ENCODE data around the gene ANKRD55.
A peak's percentile ranks its signal among the peaks of the same experiment; 100 is the strongest.
"Not testable (repeated sequence)": the region's sequence is repeated elsewhere in the genome, so short reads cannot be mapped to it uniquely, and the experiment has no call there.

The ANKRD55 gene

GRCh38 chr5:56166671-56167385 is 66.3 kb downstream of the ANKRD55 start:
- no peak for DNase-seq

DNA sequence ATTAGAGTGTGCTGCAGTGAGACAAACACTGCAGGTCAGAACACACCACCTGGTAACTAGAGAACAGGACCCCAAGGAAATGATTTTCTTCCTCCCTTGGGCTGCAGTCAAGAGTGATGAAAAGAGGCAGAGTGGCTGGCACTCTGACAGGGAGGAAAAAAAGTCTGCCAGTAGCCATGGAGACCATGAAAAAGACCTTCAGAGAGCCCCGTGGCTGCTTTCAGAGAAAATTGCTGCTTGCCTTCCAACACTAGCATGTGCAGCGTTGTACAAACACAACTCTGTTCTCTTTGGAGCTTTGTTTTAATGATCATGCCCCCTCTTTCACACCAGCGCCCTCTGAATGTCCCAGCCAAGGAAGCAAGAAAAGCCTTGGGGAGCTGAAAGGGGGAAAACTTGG is 68.8 kb downstream of the ANKRD55 start:
- no peak for DNase-seq

DNA sequence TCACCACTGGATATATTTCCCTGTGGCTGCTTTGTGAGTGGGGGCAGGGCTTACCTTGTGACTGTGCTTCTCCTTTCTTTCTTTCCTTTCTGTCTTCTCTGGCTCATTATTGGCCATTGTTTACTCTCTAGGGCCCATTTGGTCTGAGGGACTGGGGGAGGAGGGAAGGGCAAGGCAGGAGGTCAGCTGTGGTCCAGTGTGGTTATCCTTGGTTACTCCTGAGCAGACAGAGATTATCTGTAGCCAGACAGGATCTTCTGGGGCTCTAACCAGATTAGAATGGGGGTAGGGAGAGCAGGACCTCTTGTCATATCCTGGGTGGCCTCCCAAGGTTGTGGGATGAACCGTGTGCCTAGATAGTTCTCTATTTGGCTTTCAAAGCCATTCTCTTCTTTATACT is 71.2 kb downstream of the ANKRD55 start:
- no peak for DNase-seq

DNA sequence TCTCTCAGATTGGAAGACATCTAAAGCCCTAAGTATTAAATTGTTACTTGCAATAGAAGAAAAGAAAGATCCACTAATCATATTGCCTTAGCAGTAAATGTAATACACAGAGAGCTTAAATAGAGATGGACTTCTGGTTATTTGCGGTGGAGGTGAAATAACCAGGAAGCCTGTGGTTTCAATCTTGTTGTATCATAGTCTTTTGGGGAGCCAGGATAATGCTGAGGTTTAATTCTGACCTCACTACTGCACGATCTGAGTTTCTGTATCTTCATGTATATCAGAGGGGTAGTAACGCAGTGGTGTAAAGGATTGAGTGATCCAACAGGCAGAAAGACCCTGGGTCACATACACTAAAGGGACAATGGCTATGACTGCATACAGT is 71.7 kb downstream of the ANKRD55 start:
- no peak for DNase-seq

DNA sequence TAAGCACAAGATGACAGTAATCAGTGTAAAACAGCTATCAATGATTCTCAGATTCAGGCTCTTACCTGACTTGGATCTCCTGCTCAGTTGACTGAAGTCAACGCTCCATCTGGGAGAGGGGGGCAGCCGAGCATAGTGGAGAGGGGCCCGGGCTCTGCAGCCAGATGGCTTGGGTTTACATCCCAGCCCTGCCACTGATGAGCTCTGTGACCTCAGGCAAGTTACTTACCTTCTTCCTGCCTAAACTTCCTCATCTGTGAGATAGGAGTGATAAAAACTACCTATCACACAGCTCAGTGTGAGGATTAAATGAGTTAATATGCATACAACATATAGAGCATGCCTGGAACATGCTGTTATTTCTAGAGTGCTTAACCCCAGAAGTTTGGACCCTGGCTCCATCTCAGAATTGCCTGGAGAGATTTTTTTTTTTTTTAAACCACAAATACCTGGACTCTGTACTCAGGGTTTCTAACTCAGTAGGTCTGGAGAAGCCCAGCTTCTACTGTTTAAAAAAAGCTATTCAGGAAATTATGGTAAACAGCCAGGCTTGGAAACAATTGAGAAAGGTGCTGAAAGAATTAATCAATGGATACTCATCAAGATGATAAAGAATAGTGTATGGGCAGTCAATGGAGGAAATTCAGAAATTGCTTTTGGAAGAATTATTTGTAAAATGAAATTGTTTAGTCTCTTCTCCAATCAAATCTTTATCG is 72.2 kb downstream of the ANKRD55 start:
- no peak for DNase-seq

DNA sequence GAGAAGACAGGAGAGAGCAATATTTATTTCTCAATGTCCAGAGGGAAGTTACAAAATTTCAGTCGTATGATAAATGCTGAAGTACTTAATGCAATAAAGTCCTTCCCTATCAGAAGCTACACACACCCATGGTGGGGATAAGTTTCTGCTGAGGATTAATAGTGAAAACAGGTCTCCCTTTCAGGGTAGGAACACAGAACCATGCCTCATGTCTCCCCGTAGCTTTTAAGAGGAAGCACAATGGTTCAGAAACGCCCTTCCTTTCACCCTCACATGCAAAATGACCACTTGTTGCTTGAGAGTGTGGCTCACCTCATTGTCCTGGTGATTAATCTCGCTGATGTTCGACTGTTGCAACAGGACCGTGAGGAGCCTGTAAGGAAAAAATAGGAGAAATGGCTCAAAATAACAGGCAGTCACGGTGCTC is 73.6 kb downstream of the ANKRD55 start:
- no peak for DNase-seq

DNA sequence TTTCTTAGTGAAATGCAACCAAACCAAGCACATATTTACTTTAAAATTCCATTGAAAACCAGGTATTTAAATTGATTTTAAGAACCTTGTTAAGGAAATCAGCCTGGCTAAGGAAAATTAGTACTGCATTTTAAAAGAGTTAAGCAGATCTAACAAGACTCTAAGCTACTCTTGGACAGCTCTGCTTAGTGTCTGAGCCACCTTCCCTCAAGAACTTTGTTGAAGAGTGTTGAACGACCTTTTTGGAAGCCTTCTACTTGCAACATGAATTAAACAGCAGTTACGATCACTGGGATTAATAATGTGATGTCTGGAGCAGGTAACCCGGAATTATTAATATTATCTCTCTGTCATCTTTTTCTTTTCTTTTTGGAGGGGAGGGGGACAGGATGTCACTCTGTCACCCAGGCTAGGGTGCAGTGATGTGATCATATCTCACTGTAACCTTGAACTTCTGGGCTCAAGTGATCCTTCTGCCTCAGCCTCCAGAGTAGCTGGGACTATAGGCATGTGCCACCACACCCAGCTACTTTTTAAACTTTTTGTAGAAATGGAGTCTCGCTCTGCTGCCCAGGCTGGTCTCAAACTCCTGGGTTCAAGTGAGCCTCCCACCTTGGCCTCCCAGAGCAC is 74.7 kb downstream of the ANKRD55 start:
- DNase-seq = no peak

GRCh38 chr5:56157191-56157621 is 75.9 kb downstream of the ANKRD55 start:
- DNase-seq = not testable (repeated sequence)

- DNase-seq = not testable (repeated sequence)
Observed at GRCh38 chr5:56156585-56157190, 76.4 kb downstream of the ANKRD55 start.

DNA sequence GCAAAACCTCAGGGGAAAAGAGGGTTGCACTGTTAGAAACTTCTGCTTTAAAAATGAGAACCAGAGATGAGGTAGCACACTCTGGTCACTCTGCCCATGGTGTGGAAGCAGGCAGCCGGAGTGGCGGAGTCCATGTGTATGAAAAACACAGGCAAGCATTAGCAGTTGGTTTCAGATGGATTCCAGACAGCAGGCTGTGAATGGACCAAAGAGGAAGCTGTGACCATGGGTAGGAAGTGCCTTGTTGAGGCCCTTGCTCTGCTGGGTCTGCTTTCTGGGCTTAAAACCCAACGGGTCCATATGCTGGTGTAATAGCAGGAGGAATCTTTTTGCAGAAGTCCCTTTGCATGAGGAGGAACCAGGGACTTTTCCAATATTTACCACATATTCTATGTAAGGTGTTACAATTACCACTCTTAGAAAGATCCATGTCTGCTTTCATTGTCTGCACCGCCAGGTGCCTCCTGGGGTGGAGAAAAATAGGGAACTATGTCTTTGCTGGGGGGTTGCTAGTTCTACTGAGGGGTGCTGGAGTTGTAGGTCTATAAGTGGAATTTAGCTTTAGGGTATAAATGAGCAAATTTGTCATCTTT is 77.0 kb downstream of the ANKRD55 start:
- no peak for DNase-seq

GRCh38 chr5:56154732-56155484 is 78.2 kb downstream of the ANKRD55 start:
- no peak for DNase-seq

GRCh38 chr5:56152437-56152836 is 80.7 kb downstream of the ANKRD55 start:
- no peak for DNase-seq

DNA sequence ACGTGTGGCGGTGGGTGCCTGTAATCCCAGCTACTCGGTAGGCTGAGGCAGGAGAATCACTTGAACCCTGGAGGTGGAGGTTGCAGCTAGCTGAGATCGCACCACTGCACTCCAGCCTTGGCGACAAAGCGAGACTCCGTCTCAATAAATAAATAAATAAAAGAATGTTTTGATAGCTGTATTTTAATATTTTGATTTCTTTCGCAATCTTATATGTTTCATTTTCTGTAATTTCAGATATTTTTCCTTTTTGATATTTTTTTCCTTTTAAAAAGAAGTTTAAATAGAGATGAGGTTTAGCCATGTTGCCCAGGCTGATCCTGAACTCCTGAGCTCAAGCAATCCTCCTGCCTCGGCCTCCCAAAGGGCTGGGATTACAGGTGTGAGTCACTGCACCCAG is 82.4 kb downstream of the ANKRD55 start:
- DNase-seq = not testable (repeated sequence)

DNA sequence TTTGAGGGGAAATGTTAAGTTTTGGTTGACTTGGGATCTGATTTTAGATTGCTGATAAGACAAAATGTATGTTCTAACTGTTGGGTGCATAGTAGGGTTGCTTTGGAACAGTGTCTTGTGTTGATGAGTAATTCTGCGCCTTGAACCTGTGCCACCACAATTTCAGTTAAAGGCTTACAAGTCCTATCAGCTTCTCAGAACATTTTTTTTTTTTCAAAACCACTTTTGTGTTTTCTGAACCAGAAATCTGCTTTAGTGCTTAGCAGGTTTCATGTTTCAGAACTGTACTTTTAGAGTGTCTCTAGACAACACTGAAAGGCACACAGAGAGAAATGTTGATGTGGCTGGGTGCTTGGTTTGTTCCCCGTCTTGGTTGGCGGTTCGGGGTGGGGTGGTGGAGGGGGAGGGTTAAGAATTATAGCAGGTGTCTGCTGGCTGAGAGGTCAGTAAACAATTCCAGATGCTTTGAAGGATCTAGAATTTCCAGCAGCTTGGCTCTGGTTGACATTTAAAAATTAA is 84.6 kb downstream of the ANKRD55 start:
- peak in 1 of 4 experiments; percentile 9 for DNase-seq

GRCh38 chr5:56147659-56148230 is 85.4 kb downstream of the ANKRD55 start:
- no peak for DNase-seq

GRCh38 chr5:56147106-56147505 is 86.0 kb downstream of the ANKRD55 start:
- DNase-seq = no peak

GRCh38 chr5:56146674-56147073 is 86.5 kb downstream of the ANKRD55 start:
- DNase-seq = no peak

DNA sequence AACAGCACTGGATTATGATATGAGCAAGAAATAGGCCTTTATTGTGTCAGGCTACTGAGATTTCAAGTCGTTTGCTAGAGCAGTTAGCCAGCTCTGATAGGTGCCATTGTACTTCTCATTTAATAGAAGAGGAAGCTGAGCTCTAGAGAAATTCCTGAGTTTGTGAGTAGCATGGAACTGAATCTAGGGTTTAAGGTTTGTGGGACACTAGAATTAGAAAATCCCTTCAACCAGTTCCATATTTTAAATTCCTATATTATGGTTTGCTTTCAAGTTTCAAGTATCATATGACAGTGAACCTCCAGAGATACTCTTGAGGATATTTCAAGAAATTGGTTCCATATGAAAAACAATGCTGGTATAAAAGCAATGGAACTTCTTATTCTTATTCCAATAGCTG is 87.6 kb downstream of the ANKRD55 start:
- DNase-seq = no peak

- no peak for DNase-seq
Observed at GRCh38 chr5:56145106-56145505, 88.0 kb downstream of the ANKRD55 start.

GRCh38 chr5:56144211-56144610 is 88.9 kb downstream of the ANKRD55 start:
- DNase-seq = no peak

DNA sequence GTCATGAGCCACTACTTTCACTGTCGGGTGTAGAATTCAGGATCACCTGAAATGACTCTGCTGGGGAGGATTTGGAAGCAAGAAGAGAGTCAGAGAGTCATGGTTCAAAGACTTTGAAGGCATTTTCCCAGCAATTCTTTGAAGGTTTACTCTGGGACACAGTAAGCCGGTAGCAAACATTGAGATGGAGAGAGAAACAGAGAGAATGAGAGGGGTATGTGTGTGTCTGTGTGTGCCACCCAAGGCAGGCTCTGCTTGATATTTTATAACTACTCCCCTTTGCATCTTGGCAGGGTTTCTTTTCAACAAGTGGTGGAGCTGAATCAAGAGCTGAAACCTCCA is 89.8 kb downstream of the ANKRD55 start:
- DNase-seq = no peak

All from activated CD4-positive, CD25-positive, alpha-beta regulatory T cell (primary cell).